Testis (tissue), 5 donors: ENCODE data around the gene TUBA3D. TPM values are rescaled to one million over a fixed set of nuclear protein-coding genes. Genes with fewer than 3 reads are reported as not detected.
"Not testable (repeated sequence)": the region's sequence is repeated elsewhere in the genome, so short reads cannot be mapped to it uniquely, and the experiment has no call there.

Experiments
- DNase-seq: peaks from one replicate; pipeline ENCODE4 v3.0.0-alpha.2; 2019
- H3K27ac ChIP-seq, 2 donors: fragments of 200-600 bp; sonication (generic); one replicate each; pipeline ENCODE4 v1.5.1; 2019
- H3K27me3 ChIP-seq: fragments of 200-600 bp; sonication (generic); one replicate; pipeline ENCODE4 v1.5.1; 2019
- H3K36me3 ChIP-seq: fragments of 200-600 bp; sonication (generic); one replicate; pipeline ENCODE4 v1.5.1; 2017; ENCODE audit warnings: low read depth; ENCODE audit errors: missing control alignments
- H3K4me1 ChIP-seq: fragments of 200-600 bp; sonication (generic); one replicate; pipeline ENCODE4 v1.5.1; 2019
- H3K4me3 ChIP-seq, 2 donors: fragments of 200-600 bp; sonication (generic); one replicate each; pipeline ENCODE4 v1.5.1; 2017 to 2019
- H3K9me3 ChIP-seq: fragments of 200-600 bp; sonication (generic); one replicate; pipeline ENCODE4 v1.5.1; 2017
- CTCF ChIP-seq, 3 experiments: fragments of 450-650 bp in 2 of 3; fragments of 200-600 bp in 1 of 3; sonication (generic) in 1 of 3; IDR thresholded peaks; one replicate each; pipeline ENCODE4 v1.5.1; 2016 to 2019; ENCODE audit warnings: antibody characterized with exemption in 3 of 3, mild to moderate bottlenecking in 2 of 3, moderate library complexity in 1 of 3
- POLR2A ChIP-seq: fragments of 450-650 bp; IDR thresholded peaks from one replicate; pipeline ENCODE4 v1.6.1; 2017; ENCODE audit warnings: antibody characterized with exemption, mild to moderate bottlenecking, moderate library complexity
- WGBS, 2 donors: methylation state at CpG; one replicate each; pipeline ENCODE4 v1.1.5; 2018; 5-methylcytosine and 5-hydroxymethylcytosine counted together
- intact Hi-C: fragments of 100-400 bp; cut with DNase I; formaldehyde crosslinking; loops from one replicate; pipeline ENCODE4 v1.15.1; 2023; ENCODE audit warnings: low total_unique reads
- long read RNA-seq, 2 donors: transcript quantifications; one replicate each; lab custom pipeline, GENCODE V29; 2026
- polyA plus RNA-seq: library from polyadenylated mRNA; stranded (reverse); fragments of 350-450 nt; fragmentation: Illumina TruSeq; extraction: RNeasy Lipid Tissue Mini Kit (QIAGEN cat#74804); gene quantifications from one replicate; pipeline ENCODE4 v1.2.3, GENCODE V29; 2014; ENCODE audit warnings: low read depth, low replicate concordance; ENCODE audit not compliant: insufficient read depth
- total RNA-seq, 2 donors: library from RNA; depleted of rRNA; stranded (reverse); fragments of >200 nt; gene quantifications; one replicate each; pipeline ENCODE4 v1.2.3, GENCODE V29; 2016

The TUBA3D gene
- 100 to 1,000 TPM; 238 to 270 TPM for total RNA-seq
- polyA plus RNA-seq = 516 TPM
- long read RNA-seq, donor 1, partial matches to known transcripts = 266 of 280 reads
- long read RNA-seq, donor 1, other reads (novel, unspliced or antisense) = 10 of 280 reads
- long read RNA-seq, donor 2, partial matches to known transcripts = 0 of 2 reads
- long read RNA-seq, donor 2, other reads (novel, unspliced or antisense) = 0 of 2 reads

GRCh38 chr2:131475831-131476230 is at the start of gene TUBA3D:
TUBA3D (plus strand) TSS chr2:131476119; CDS start chr2:131476200, 81 bp downstream.
- DNase-seq = peak; percentile 87
- intact Hi-C loops = no loop called here
- peak within 1 kb of the TSS in 1 of 2 donors; percentile 53 for H3K27ac ChIP-seq
- H3K27me3 ChIP-seq = no peaks in the 10 kb centered on the region
- peaks cover 5% of the 10 kb centered on the region for H3K4me1 ChIP-seq
- WGBS, 2 donors = 63 to 72% methylated on average over 8 to 27 of the region's 27 CpGs
- no peak for TF ChIP-seq POLR2A
- TF ChIP-seq CTCF (IDR thresholded peaks at IDR 0.05) = no peak
- no peaks in the 10 kb centered on the region for H3K9me3 ChIP-seq
- H3K36me3 ChIP-seq = no peaks in the 10 kb centered on the region
- H3K4me3 ChIP-seq = peak within 1 kb of the TSS; percentile 32 to 36

GRCh38 chr2:131426727-131427126 is 49.2 kb upstream of the TUBA3D start:
- H3K27ac ChIP-seq = peak overlapping the region; percentile 0 to 71
- no peak for TF ChIP-seq POLR2A
- TF ChIP-seq CTCF (IDR thresholded peaks at IDR 0.05) = no peak
- 14 to 30% methylated on average over 5 of the region's 5 CpGs for WGBS, 2 donors
- no peak for DNase-seq
- no peaks in the 10 kb centered on the region for H3K27me3 ChIP-seq
- peaks cover 15% of the 10 kb centered on the region for H3K4me1 ChIP-seq
- H3K4me3 ChIP-seq = no peak overlapping the region
- no peaks in the 10 kb centered on the region for H3K36me3 ChIP-seq
- H3K9me3 ChIP-seq = no peaks in the 10 kb centered on the region
- intact Hi-C loops = no loop called here

- intact Hi-C loops = no loop called here
- 66 to 77% methylated on average over 6 of the region's 6 CpGs for WGBS, 2 donors
- Histone ChIP-seq H3K27ac (no peak overlapping the region), H3K9me3 (no peaks in the 10 kb centered on the region), H3K27me3 (no peaks in the 10 kb centered on the region), H3K36me3 (no peaks in the 10 kb centered on the region), H3K4me3 (no peak overlapping the region), H3K4me1 (peaks cover 10% of the 10 kb centered on the region)
- no peak for DNase-seq
- TF ChIP-seq CTCF (IDR thresholded peaks at IDR 0.05) (no peak), POLR2A (no peak)
Measured at GRCh38 chr2:131431336-131431735, 44.6 kb upstream of the TUBA3D start.

- H3K36me3 ChIP-seq, intact Hi-C loops, H3K27ac ChIP-seq, H3K4me3 ChIP-seq, H3K4me1 ChIP-seq, H3K9me3 ChIP-seq, H3K27me3 ChIP-seq, DNase-seq: not testable (repeated sequence)
- 82% methylated on average over 7 of the region's 7 CpGs for WGBS, 2 donors
Measured at GRCh38 chr2:131440742-131441468, 35.0 kb upstream of the TUBA3D start.

GRCh38 chr2:131444736-131445514 is 31.0 kb upstream of the TUBA3D start:
- H3K27me3 ChIP-seq = not testable (repeated sequence)
- DNase-seq = peak; percentile 70
- 79 to 92% methylated on average over 5 to 79 of the region's 90 CpGs for WGBS, 2 donors

GRCh38 chr2:131445515-131445797 is 30.5 kb upstream of the TUBA3D start:
- H3K4me3 ChIP-seq = peak overlapping the region; percentile 21 to 44
- H3K9me3 ChIP-seq, H3K4me1 ChIP-seq, DNase-seq, intact Hi-C loops, H3K27ac ChIP-seq, H3K36me3 ChIP-seq, H3K27me3 ChIP-seq: not testable (repeated sequence)
- 92% methylated on average over 14 of the region's 21 CpGs; no CpG with 5 or more reads in 1 of the 2 donors for WGBS, 2 donors

More at GRCh38 chr2:131444736-131445514, 31.0 kb upstream of the TUBA3D start:
- H3K4me1 ChIP-seq, H3K36me3 ChIP-seq, H3K9me3 ChIP-seq, intact Hi-C loops, H3K27ac ChIP-seq: not testable (repeated sequence)
- H3K4me3 ChIP-seq = peak overlapping the region; percentile 21 to 44
